Skeletal muscle cell (primary cell): ENCODE results near the gene WDR11.
A peak's percentile ranks its signal among the peaks of the same experiment; 100 is the strongest.

ENCODE experiments used
- DNase-seq: peaks from one replicate; pipeline ENCODE4 v3.0.0-alpha.2; 2010; ENCODE audit warnings: low read depth
- H3K4me3 ChIP-seq: 2 replicates; pipeline ENCODE4 v1.5.1; 2011; ENCODE audit warnings: low read depth, mild to moderate bottlenecking, control low read depth, low read length, moderate library complexity

The WDR11 gene, protein sequence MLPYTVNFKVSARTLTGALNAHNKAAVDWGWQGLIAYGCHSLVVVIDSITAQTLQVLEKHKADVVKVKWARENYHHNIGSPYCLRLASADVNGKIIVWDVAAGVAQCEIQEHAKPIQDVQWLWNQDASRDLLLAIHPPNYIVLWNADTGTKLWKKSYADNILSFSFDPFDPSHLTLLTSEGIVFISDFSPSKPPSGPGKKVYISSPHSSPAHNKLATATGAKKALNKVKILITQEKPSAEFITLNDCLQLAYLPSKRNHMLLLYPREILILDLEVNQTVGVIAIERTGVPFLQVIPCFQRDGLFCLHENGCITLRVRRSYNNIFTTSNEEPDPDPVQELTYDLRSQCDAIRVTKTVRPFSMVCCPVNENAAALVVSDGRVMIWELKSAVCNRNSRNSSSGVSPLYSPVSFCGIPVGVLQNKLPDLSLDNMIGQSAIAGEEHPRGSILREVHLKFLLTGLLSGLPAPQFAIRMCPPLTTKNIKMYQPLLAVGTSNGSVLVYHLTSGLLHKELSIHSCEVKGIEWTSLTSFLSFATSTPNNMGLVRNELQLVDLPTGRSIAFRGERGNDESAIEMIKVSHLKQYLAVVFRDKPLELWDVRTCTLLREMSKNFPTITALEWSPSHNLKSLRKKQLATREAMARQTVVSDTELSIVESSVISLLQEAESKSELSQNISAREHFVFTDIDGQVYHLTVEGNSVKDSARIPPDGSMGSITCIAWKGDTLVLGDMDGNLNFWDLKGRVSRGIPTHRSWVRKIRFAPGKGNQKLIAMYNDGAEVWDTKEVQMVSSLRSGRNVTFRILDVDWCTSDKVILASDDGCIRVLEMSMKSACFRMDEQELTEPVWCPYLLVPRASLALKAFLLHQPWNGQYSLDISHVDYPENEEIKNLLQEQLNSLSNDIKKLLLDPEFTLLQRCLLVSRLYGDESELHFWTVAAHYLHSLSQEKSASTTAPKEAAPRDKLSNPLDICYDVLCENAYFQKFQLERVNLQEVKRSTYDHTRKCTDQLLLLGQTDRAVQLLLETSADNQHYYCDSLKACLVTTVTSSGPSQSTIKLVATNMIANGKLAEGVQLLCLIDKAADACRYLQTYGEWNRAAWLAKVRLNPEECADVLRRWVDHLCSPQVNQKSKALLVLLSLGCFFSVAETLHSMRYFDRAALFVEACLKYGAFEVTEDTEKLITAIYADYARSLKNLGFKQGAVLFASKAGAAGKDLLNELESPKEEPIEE

DNA sequence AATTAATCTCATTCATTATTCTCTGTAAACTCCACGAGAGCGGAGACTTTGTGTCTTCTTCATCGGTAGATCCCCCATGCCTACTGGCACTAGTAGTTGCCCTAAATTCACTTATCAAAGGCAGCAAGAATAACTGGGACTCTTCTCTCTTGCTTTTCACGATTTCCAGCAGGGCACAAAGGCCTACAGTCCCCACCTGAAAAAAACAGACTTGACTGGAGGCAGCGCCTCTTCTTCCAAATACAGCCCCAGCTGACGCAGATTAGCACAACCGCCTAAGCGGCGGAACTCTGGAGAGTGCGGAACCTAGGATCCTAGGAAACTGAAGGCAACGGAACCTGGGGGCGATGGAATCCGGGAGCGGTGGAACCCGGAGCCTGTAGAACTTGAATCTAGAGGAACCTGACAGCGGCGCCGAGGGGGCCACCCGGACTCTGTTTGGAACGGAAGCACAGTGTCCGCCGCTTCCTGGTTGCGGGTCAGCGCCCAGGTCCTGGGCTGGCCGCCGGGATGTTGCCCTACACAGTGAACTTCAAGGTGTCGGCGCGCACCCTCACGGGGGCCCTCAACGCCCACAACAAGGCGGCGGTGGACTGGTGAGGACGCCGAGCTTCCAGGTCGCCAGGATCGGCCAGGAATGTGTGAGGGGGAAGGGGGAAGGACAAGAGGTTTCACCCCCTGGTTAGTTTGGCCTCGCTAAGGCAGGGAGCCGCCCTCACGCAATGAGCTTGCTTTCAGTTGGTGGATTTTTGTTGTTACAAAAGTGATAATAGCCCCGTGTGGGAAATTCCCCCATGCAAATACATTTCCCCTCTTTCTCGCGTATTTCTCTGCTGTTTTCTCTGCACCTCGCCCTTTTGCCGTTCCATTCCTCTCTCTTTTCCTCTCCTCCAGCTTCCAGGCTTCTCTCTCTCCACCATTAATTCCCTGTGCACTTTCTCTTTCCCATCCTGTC is at the start of gene WDR11:
WDR11 (plus strand) TSS at position 452 of the 955 bp plus-strand sequence; CDS start at position 511, 59 bp downstream.
- peak within 1 kb of the TSS; percentile 88 for H3K4me3 ChIP-seq
- peak; percentile 76 for DNase-seq

GRCh38 chr10:120802935-120803334 is 48.2 kb upstream of the WDR11 start:
- no peak overlapping the region for H3K4me3 ChIP-seq
- no peak for DNase-seq

DNA sequence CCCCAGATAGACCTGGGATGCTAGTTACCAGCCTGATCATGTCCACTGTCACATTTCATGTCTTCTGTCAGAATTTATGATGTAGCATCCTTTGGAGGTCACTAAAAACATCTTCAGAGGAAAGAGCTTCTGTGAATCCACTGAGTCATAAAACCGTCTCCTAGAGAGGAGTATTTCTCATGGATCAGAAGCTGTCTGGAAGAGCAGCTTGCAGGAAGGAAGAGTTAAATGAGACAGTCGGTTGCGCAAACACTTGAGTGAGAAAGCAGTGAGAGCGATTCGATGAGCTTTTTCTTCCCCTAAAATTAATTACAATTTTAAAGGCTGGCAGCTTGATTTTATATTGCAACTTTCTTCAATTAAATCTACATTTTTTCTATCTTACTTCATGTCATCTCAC is 47.2 kb upstream of the WDR11 start:
- DNase-seq: no peak
- H3K4me3 ChIP-seq: no peak overlapping the region

DNA sequence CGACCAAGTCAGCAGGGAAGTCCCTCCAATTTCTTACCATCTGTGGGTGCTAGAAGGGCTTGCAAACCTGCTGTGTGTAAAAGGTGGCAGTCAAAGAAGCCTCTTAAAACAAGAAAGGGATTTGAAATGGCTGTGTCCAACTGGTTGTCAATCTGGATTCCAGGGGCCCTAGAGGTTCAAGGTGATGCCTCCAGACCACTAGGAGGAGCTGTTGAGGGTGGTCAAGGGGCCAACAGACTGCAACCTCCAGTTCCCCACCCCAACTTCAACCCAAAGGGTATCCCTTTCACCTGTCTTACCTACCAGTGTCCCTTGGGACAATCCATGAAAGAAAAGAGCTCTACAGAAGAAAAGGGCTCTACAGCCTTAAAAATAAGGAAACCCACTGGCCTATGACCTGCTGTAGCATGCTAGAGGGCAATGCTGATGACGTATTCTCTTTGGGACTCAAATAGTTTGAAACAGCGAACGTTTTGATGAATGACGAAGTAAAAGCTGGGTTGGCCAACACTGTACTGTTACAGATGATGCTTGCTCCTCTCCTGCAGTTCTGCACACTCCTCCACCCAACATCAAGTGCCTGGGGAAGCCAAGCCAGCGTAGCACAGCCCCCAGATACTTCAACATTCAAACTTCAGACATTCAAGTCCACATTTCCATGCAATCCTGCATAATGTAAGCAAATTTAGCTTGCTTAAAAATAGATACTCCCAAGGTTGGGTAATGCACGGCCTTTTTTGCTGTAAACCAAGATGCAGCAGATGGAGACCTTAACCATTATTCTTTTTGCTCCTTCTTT is 45.9 kb upstream of the WDR11 start:
- no peak for DNase-seq

GRCh38 chr10:120806081-120806480 is 45.1 kb upstream of the WDR11 start:
- H3K4me3 ChIP-seq: no peak overlapping the region
- no peak for DNase-seq

More for the DNA sequence above, 45.9 kb upstream of the WDR11 start:
- H3K4me3 ChIP-seq: no peak overlapping the region

GRCh38 chr10:120810298-120810697 is 40.9 kb upstream of the WDR11 start:
- DNase-seq: no peak
- H3K4me3 ChIP-seq: no peak overlapping the region

DNA sequence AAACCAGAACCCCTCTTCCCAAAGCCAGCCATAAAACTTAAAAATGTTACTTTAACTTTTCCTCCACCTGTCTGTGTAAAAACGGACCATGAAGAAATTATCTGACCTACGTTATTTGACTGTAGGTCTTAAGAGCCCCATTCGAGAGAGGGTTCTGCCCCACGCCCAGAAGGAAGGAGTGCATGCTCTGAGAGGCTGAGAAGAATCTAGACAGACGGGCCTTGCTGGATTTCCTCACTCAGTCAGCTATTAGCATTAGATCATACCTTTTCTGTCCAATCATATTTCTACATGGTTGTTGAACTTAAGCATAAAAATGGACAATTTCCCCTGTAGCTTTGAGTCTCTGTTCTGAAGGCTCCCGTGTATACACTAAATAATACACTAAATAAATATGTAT is 38.1 kb upstream of the WDR11 start:
- DNase-seq: no peak
- H3K4me3 ChIP-seq: no peak overlapping the region

- DNase-seq: no peak
- no peak overlapping the region for H3K4me3 ChIP-seq
Measured at GRCh38 chr10:120818301-120818700, 32.9 kb upstream of the WDR11 start.

DNA sequence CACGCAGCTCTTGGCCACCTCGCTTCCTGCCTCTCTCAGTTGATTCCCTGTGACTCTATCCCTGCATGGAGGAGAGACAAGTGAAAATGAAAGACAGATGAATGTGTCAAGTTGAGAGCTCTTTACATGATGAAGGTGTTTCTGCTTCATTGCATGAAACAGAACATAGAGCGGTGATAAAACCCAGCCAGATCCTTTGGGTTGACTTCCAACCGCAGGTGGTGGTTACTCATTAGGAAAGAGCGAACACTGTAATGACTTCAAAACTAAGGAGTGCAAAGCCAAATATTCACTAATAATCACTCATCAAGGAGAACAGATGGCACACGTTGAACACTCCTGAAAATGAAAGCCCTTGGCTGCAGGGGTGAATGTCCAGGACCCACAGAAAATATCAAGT is 31.8 kb upstream of the WDR11 start:
- no peak overlapping the region for H3K4me3 ChIP-seq
- DNase-seq: no peak

GRCh38 chr10:120823266-120823665 is 27.9 kb upstream of the WDR11 start:
- no peak for DNase-seq

DNA sequence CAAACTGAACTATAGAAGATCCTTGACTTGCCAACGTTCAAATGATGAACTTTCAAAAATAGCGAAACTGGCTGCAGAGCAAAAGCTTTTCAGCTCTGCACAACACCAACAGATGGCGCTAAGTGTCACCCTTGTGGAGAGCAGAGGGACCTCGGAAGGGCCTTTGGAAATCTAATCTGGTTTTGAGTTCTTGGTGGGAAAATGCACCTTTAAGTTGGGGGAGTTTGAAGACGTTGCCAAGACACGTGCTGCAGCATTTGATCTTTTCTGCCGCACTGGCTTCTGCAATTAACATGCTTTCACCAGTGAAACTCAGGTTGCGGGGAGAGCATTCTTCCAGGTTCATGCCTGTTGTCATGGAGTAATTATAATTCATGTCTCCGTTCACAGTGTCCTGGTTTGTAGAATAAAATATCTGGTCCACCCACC is 26.3 kb upstream of the WDR11 start:
- no peak for DNase-seq

More at GRCh38 chr10:120823266-120823665, 27.9 kb upstream of the WDR11 start:
- H3K4me3 ChIP-seq: no peak overlapping the region

GRCh38 chr10:120825878-120826769 is 25.0 kb upstream of the WDR11 start:
- no peak overlapping the region for H3K4me3 ChIP-seq

More for the DNA sequence above, 26.3 kb upstream of the WDR11 start:
- no peak overlapping the region for H3K4me3 ChIP-seq

GRCh38 chr10:120827251-120827875 is 23.8 kb upstream of the WDR11 start:
- no peak for DNase-seq
- no peak overlapping the region for H3K4me3 ChIP-seq

More at GRCh38 chr10:120825878-120826769, 25.0 kb upstream of the WDR11 start:
- DNase-seq: no peak

- DNase-seq: no peak
- no peak overlapping the region for H3K4me3 ChIP-seq
Measured at GRCh38 chr10:120828763-120829319, 22.3 kb upstream of the WDR11 start.

GRCh38 chr10:120832106-120832505 is 19.1 kb upstream of the WDR11 start:
- no peak for DNase-seq
- no peak overlapping the region for H3K4me3 ChIP-seq
